SH-SY5Y (cell line): Measurements from ENCODE around the gene FAM124B.

Source experiments
- GATA2 ChIP-seq: IDR thresholded peaks from 2 replicates; pipeline ENCODE4 v1.6.1; 2011; ENCODE audit warnings: mild to moderate bottlenecking, low read depth, low read length
- GATA3 ChIP-seq: IDR thresholded peaks from 2 replicates; pipeline ENCODE4 v1.6.1; 2011; ENCODE audit warnings: low read depth, mild to moderate bottlenecking, low read length, moderate library complexity

GRCh38 chr2:224401641-224402342 is at the start of gene FAM124B:
- TF ChIP-seq GATA3 (no peak), GATA2 (peak; percentile 55; the same call in 1 of the 2 replicates)
